K562 (cell line): ENCODE measurements around the gene RMC1. TPM values are rescaled to one million over a fixed set of nuclear protein-coding genes. Genes with fewer than 3 reads are reported as not detected.
"Not testable (repeated sequence)": the region's sequence is repeated elsewhere in the genome, so short reads cannot be mapped to it uniquely, and the experiment has no call there.

Experiments
- ATAC-seq: fragments of 200-7000 bp; cut with Tn5 transposase; 3 replicates; pipeline ENCODE4 v1.9.1; 2020; ENCODE audit warnings: moderate library complexity
- BruUV-seq: library from RNA; stranded (reverse); fragments of 400-500 nt; replicated peaks from 2 replicates; lab custom pipeline; 2021; lab: Mats Ljungman, UMichigan
- CTCF ChIA-PET: fragments of 300-600 bp; formaldehyde crosslinking; extraction: SDS; loops from one replicate; lab custom pipeline; 2021; ENCODE audit warnings: low intra/inter-chr PET ratio; lab: Yijun Ruan, JAX
- POLR2A ChIA-PET: fragments of 300-600, 350-650 bp; sonication (Branson Sonifier 250); formaldehyde crosslinking; extraction: SDS; loops from one replicate; lab custom pipeline; 2021; ENCODE audit warnings: antibody characterized with exemption, inconsistent platforms; lab: Yijun Ruan, JAX
- DNase-seq, 4 experiments: peaks; one replicate each; pipeline versions ENCODE4 v3.0.0 to v3.0.0-alpha.2; 2011 to 2018; ENCODE audit warnings: low spot score in 3 of 4, mixed read lengths in 3 of 4; ENCODE audit errors: extremely low read depth in 1 of 4
- FAIRE-seq: peaks from 2 replicates; lab custom pipeline; 2011; peaks lifted over from hg19 to GRCh38; lab: Jason Lieb, UNC
- H2AFZ ChIP-seq: 2 replicates; pipeline ENCODE4 v1.6.0; 2011; ENCODE audit warnings: low read depth, low read length, control low read depth, inconsistent platforms
- H3K27ac ChIP-seq: fragments of 200-600 bp; 3 replicates; pipeline ENCODE4 v1.8.0; 2011; ENCODE audit warnings: low read depth, mild to moderate bottlenecking, control low read depth, inconsistent platforms, low read length, moderate library complexity, mixed read lengths; ENCODE audit errors: extremely low read depth
- H3K27me3 ChIP-seq, 2 experiments: fragments of 300-600 bp in 1 of 2; 2 replicates in 1 of 2; 3 replicates in 1 of 2; pipeline versions ENCODE4 v1.6.0 to v1.8.0; 2011; ENCODE audit warnings: inconsistent platforms in 2 of 2, low read length in 2 of 2, mild to moderate bottlenecking in 1 of 2, mixed read lengths in 1 of 2, moderate library complexity in 1 of 2; ENCODE audit not compliant: control insufficient read depth in 2 of 2, insufficient read depth in 2 of 2
- H3K36me3 ChIP-seq: fragments of 300-600 bp; 3 replicates; pipeline ENCODE4 v1.8.0; 2011; ENCODE audit warnings: mild to moderate bottlenecking, low read length, inconsistent platforms; ENCODE audit not compliant: control insufficient read depth, insufficient read depth
- H3K4me1 ChIP-seq, 2 experiments: fragments of 200-600 bp in 1 of 2; replicated peaks in 1 of 2; 2 replicates in 1 of 2; 3 replicates in 1 of 2; pipeline versions ENCODE4 v1.5.1 to v1.8.0; 2011; ENCODE audit warnings: inconsistent platforms in 2 of 2, low read length in 2 of 2, mild to moderate bottlenecking in 1 of 2, mixed read lengths in 1 of 2, moderate library complexity in 1 of 2; ENCODE audit not compliant: control insufficient read depth in 2 of 2, insufficient read depth in 2 of 2
- H3K4me2 ChIP-seq: 2 replicates; pipeline ENCODE4 v1.6.1; 2011; ENCODE audit warnings: low read length, control low read depth, inconsistent platforms, mixed read lengths; ENCODE audit not compliant: insufficient read depth
- H3K4me3 ChIP-seq: fragments of 200-600 bp; sonication (generic), shearing (Covaris generic); 2 replicates; pipeline ENCODE4 v1.5.1; 2016; ENCODE audit warnings: control low read depth, inconsistent platforms
- H3K79me2 ChIP-seq: fragments of 200-600 bp; 3 replicates; pipeline ENCODE4 v1.8.0; 2011; ENCODE audit warnings: low read length, inconsistent platforms; ENCODE audit not compliant: control insufficient read depth, insufficient read depth
- H3K9ac ChIP-seq, 2 experiments: 2 replicates each; pipeline versions ENCODE4 v1.6.0 to v1.6.1; 2011; ENCODE audit warnings: low read depth in 2 of 2, low read length in 2 of 2, control low read depth in 1 of 2, inconsistent platforms in 1 of 2, mild to moderate bottlenecking in 1 of 2, mixed read lengths in 1 of 2; ENCODE audit not compliant: insufficient read depth in 1 of 2
- H3K9me1 ChIP-seq: one replicate; pipeline ENCODE4 v1.6.0; 2011; ENCODE audit warnings: inconsistent platforms, mild to moderate bottlenecking, low read length, moderate library complexity; ENCODE audit not compliant: control insufficient read depth, insufficient read depth
- H3K9me3 ChIP-seq: replicated peaks from 2 replicates; pipeline ENCODE4 v1.5.1; 2011; ENCODE audit warnings: low read depth, low read length, inconsistent platforms; ENCODE audit not compliant: control insufficient read depth, insufficient read depth
- H4K20me1 ChIP-seq: replicated peaks from 2 replicates; pipeline ENCODE4 v1.6.1; 2011; ENCODE audit warnings: low read length, inconsistent platforms, mixed read lengths; ENCODE audit not compliant: control insufficient read depth, insufficient read depth
- BRD9 ChIP-seq: fragments of 450-650 bp; IDR thresholded peaks from 2 replicates; pipeline ENCODE4 v1.6.1; 2018; ENCODE audit warnings: low read depth; ENCODE audit not compliant: partially characterized antibody
- CSDE1 ChIP-seq, 2 experiments: fragments of 450-650 bp; IDR thresholded peaks; 2 replicates each; pipeline ENCODE4 v1.6.1; 2016; ENCODE audit warnings: mild to moderate bottlenecking in 1 of 2
- TAF7 ChIP-seq: fragments of 450-650 bp; IDR thresholded peaks from 2 replicates; pipeline ENCODE4 v1.6.1; 2016; ENCODE audit warnings: missing genetic modification characterization, missing compliant biosample characterization
- TSHZ1 ChIP-seq: fragments of 250-450 bp; sonication (Bioruptor Pico); IDR thresholded peaks from 2 replicates; pipeline ENCODE4 v1.4.0; 2020; ENCODE audit warnings: mild to moderate bottlenecking, moderate library complexity
- ZNF274 ChIP-seq: IDR thresholded peaks from 2 replicates; pipeline ENCODE4 v1.6.1; 2011; ENCODE audit warnings: low read depth, mild to moderate bottlenecking, low read length, moderate library complexity, borderline replicate concordance
- ZNF707 ChIP-seq: fragments of 250-450 bp; sonication (Bioruptor Pico); conservative IDR thresholded peaks from 2 replicates; pipeline ENCODE4 v1.8.0; 2022; ENCODE audit warnings: inconsistent platforms, mild to moderate bottlenecking, moderate library complexity
- WGBS: fragments of 100-300 bp; shearing (Covaris generic); methylation state at CpG from one replicate; pipeline ENCODE4 v1.1.6; 2016; ENCODE audit warnings: low coverage, mixed read lengths; ENCODE audit not compliant: insufficient coverage; ENCODE audit errors: missing lambda C conversion rate; 5-methylcytosine and 5-hydroxymethylcytosine counted together
- in situ Hi-C: fragments of 300-500 bp; cut with MboI; formaldehyde crosslinking; loops from 4 replicates; pipeline ENCODE4 v1.15.0; 2018; ENCODE audit warnings: inconsistent platforms, mixed read lengths
- intact Hi-C: fragments of 100-400 bp; cut with micrococcal nuclease; formaldehyde crosslinking; loops from 2 replicates; pipeline ENCODE4 v1.14.2; 2022
- polyA plus RNA-seq, 8 experiments: library from polyadenylated mRNA; depleted of rRNA in 4 of 8; stranded (reverse) in 5 of 8; unstranded in 3 of 8; fragments of >200 nt; fragmentation: Nextera tagmentation in 2 of 8; fragmentation: Illumina TruSeq in 1 of 8; extraction: Ambion mirVana in 2 of 8; extraction: Trizol in 1 of 8; gene quantifications; 2 replicates each; pipeline versions ENCODE4 v1.2.1 to v1.2.3, GENCODE V29; 2011 to 2014; ENCODE audit warnings: inconsistent platforms in 1 of 8, missing spikeins in 1 of 8
- total RNA-seq, 7 experiments: library from RNA; depleted of rRNA in 6 of 7; stranded (reverse); fragments of >200 nt in 6 of 7; fragmentation: Illumina TruSeq in 2 of 7; extraction: Trizol in 2 of 7; gene quantifications; 2 replicates each; pipeline versions ENCODE4 v1.2.1 to v1.2.3, GENCODE V29; 2011 to 2021; ENCODE audit warnings: low replicate concordance in 1 of 7

Gene RMC1
- total and polyA plus RNA-seq, 9 of the 15 experiments (the other 6 are each of a cell fraction or from before 2014, with no cell fraction given): 7.5 to 42.4 (median 35.5) TPM

- no peak for TF ChIP-seq BRD9
- TF ChIP-seq TSHZ1: no peak
- no peak for TF ChIP-seq ZNF274
- TF ChIP-seq ZNF707 (CRISPR knock-in tag): no peak
- no peak for TF ChIP-seq TAF7
- no peak for TF ChIP-seq CSDE1 (IDR thresholded peaks at IDR 0.05)
Observed at GRCh38 chr18:23556145-23556780, 53.0 kb downstream of the RMC1 start (continued).

DNA sequence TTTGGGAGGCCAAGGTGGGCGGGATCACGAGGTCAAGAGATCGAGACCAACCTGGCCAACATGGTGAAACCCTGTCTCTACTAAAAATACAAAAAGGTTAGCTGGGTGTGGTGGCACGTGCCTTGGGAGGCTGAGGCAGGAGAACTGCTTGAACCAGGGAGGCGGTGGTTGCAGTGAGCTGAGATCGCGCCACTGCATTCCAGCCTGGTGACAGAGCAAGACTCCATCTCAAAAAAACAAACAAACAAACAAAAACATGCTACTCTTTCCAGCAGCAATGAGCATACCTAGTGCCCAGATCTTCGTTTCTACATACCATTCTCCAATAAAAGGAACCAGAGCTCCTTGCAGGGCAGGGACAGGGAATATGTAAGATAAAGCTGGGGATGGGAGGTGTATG, 54.2 kb downstream of the RMC1 start:
- FAIRE-seq, H3K9me1 ChIP-seq, CTCF ChIA-PET, H3K27me3 ChIP-seq, H3K9ac ChIP-seq, H3K27ac ChIP-seq, H3K4me1 ChIP-seq, POLR2A ChIA-PET, DNase-seq, in situ Hi-C loops, H3K79me2 ChIP-seq, H2AFZ ChIP-seq, H3K9me3 ChIP-seq, H3K4me2 ChIP-seq, intact Hi-C loops, BruUV-seq, H4K20me1 ChIP-seq, ATAC-seq, H3K4me3 ChIP-seq: not testable (repeated sequence)
- H3K36me3 ChIP-seq: peaks cover 84% of the 10 kb centered on the region
- WGBS: 88% methylated on average over 8 of the region's 8 CpGs
